Limb (tissue), 2 donors: Measurements from ENCODE around the gene GNPTAB.
"Not testable (repeated sequence)": the region's sequence is repeated elsewhere in the genome, so short reads cannot be mapped to it uniquely, and the experiment has no call there.

Experiments
- DNase-seq, 2 donors: peaks; one replicate each; pipeline ENCODE4 v3.0.0-alpha.2; 2016; ENCODE audit errors: extremely low spot score in 2 of 2

GNPTAB gene

GRCh38 chr12:101852998-101853397 lies 22.2 kb upstream of the GNPTAB start:
- no peak for DNase-seq

- no peak for DNase-seq
These were observed 19.4 kb upstream of the GNPTAB start for GRCh38 chr12:101850199-101850598.

- DNase-seq = no peak
These were observed 16.6 kb upstream of the GNPTAB start for GRCh38 chr12:101847325-101847724.

GRCh38 chr12:101845137-101845711 lies 14.5 kb upstream of the GNPTAB start:
- DNase-seq = no peak

GRCh38 chr12:101841069-101841468 lies 10.3 kb upstream of the GNPTAB start:
- DNase-seq = no peak

- peak; percentile 44 to 63 for DNase-seq
These were observed 8.8 kb upstream of the GNPTAB start for GRCh38 chr12:101839324-101840283.

- DNase-seq = no peak
These were observed 8.0 kb upstream of the GNPTAB start for GRCh38 chr12:101838628-101839323.

- DNase-seq = no peak
These were observed 1.3 kb upstream of the GNPTAB start for GRCh38 chr12:101832030-101832429.

- no peak for DNase-seq
These were observed 956 bp downstream of the GNPTAB start for GRCh38 chr12:101829639-101830366.

- no peak for DNase-seq
These were observed 2.1 kb downstream of the GNPTAB start for GRCh38 chr12:101828463-101829196.

- no peak for DNase-seq
These were observed 3.9 kb downstream of the GNPTAB start for GRCh38 chr12:101826766-101827368.

GRCh38 chr12:101824831-101825230 lies 5.9 kb downstream of the GNPTAB start:
- DNase-seq = no peak

- DNase-seq = peak in 1 of 2 donors; percentile 13
These were observed 6.9 kb downstream of the GNPTAB start for GRCh38 chr12:101823891-101824290.

- no peak for DNase-seq
These were observed 7.7 kb downstream of the GNPTAB start for GRCh38 chr12:101823039-101823438.

- no peak for DNase-seq
These were observed 11.3 kb downstream of the GNPTAB start for GRCh38 chr12:101819467-101819866.

GRCh38 chr12:101818689-101819088 lies 12.1 kb downstream of the GNPTAB start:
- not testable (repeated sequence) for DNase-seq

GRCh38 chr12:101813117-101813516 lies 17.6 kb downstream of the GNPTAB start:
- no peak for DNase-seq

- DNase-seq = not testable (repeated sequence)
These were observed 18.0 kb downstream of the GNPTAB start for GRCh38 chr12:101812716-101813115.

- not testable (repeated sequence) for DNase-seq
These were observed 19.4 kb downstream of the GNPTAB start for GRCh38 chr12:101811342-101811741.

GRCh38 chr12:101809208-101809607 lies 21.6 kb downstream of the GNPTAB start:
- no peak for DNase-seq
